Activated CD4-positive, alpha-beta memory T cell treated with anti-CD3 and anti-CD28 coated beads for 36 hours (primary cell): ENCODE measurements around the gene DLG1. TPM values are rescaled to one million over a fixed set of nuclear protein-coding genes. Genes with fewer than 3 reads are reported as not detected.
A peak's percentile ranks its signal among the peaks of the same experiment; 100 is the strongest.

Experiments
- CTCF ChIA-PET: fragments of 350-600 bp; sonication (Branson Sonifier 250); formaldehyde crosslinking; loops from one replicate; lab custom pipeline; 2021; ENCODE audit warnings: antibody characterized with exemption, inconsistent platforms; lab: Charles Lee
- POLR2A ChIA-PET: fragments of 350-600 bp; sonication (Branson Sonifier 250); formaldehyde crosslinking; loops from one replicate; lab custom pipeline; 2021; ENCODE audit warnings: antibody characterized with exemption; lab: Charles Lee
- DNase-seq: peaks from one replicate; pipeline ENCODE4 v3.0.0-alpha.2; 2020
- H3K27ac Mint-ChIP-seq: one replicate; pipeline ENCODE4 v1.8.0; 2021; ENCODE audit warnings: mixed read lengths
- H3K27me3 Mint-ChIP-seq: one replicate; pipeline ENCODE4 v1.8.0; 2021; ENCODE audit warnings: mixed read lengths
- H3K36me3 Mint-ChIP-seq: one replicate; pipeline ENCODE4 v1.8.0; 2021; ENCODE audit warnings: mixed read lengths
- H3K4me1 Mint-ChIP-seq: one replicate; pipeline ENCODE4 v1.8.0; 2021; ENCODE audit warnings: low read depth, mixed read lengths
- H3K4me3 Mint-ChIP-seq: one replicate; pipeline ENCODE4 v1.8.0; 2021; ENCODE audit warnings: mild to moderate bottlenecking, mixed read lengths
- H3K9me3 Mint-ChIP-seq: one replicate; pipeline ENCODE4 v1.8.0; 2021; ENCODE audit warnings: mixed read lengths
- intact Hi-C: fragments of 100-400 bp; cut with micrococcal nuclease; formaldehyde crosslinking; loops from one replicate; pipeline ENCODE4 v1.15.1; 2023
- total RNA-seq, 2 experiments: library from RNA; stranded (reverse); gene quantifications; one replicate each; pipeline ENCODE4 v1.2.3, GENCODE V29; 2021

DLG1 gene
- total RNA-seq, 2 experiments from 2014 or later: 52.6 to 53.3 TPM

DNA sequence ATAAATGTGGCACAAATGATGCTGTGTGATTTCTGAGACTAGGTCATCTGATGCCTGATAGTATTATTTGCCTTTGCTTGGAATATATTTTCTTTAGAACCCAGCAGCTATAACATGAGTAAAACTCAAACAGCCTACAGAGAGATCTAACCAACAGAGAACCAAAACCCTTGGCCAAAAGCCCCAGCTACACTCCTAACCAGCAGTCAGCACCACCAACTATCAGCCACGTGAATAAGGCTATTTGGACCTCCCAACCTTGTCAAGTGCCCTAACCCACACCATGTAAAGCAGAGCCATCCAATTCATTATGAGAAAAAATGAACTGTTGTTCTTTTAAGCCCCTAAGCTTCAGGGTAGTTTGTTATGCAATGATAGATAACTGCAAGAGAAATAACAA is 154.2 kb downstream of the DLG1 start:
- CTCF ChIA-PET: no interaction called here
- Mint-ChIP-seq H3K27me3 (no peaks in the 10 kb centered on the region), H3K4me1 (peaks cover 13% of the 10 kb centered on the region), H3K4me3 (no peak overlapping the region), H3K36me3 (peaks cover 17% of the 10 kb centered on the region), H3K9me3 (no peaks in the 10 kb centered on the region), H3K27ac (no peak overlapping the region)
- DNase-seq: no peak
- intact Hi-C loops: no loop called here
- POLR2A ChIA-PET: no interaction called here

DNA sequence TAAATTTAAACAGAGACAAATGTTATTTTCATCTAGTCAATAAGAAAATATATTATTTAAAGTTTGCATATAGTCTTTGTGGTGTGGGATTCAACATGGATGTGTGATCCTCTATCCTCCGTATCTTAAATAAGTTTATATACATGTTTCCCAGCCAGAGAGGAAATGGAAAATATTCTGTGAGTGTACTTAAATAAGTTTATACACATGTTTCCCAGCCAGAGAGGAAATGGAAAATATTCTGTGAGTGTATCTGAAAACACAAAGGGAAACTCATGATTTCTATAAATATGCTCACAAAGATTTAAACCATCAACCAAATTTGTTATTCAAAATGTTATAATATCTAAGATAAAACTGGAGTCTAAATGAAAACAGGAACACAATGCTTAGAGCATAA is 158.8 kb downstream of the DLG1 start:
- peaks cover 7% of the 10 kb centered on the region for H3K4me1 Mint-ChIP-seq
- POLR2A ChIA-PET: no interaction called here
- DNase-seq: no peak
- H3K36me3 Mint-ChIP-seq: peaks cover 41% of the 10 kb centered on the region
- CTCF ChIA-PET: no interaction called here
- no peak overlapping the region for H3K27ac Mint-ChIP-seq
- intact Hi-C loops: no loop called here
- H3K4me3 Mint-ChIP-seq: no peak overlapping the region
- H3K27me3 Mint-ChIP-seq: no peaks in the 10 kb centered on the region
- H3K9me3 Mint-ChIP-seq: peaks cover 16% of the 10 kb centered on the region

GRCh38 chr3:197137751-197138150 is 160.7 kb downstream of the DLG1 start:
- CTCF ChIA-PET: no interaction called here
- DNase-seq: no peak

DNA sequence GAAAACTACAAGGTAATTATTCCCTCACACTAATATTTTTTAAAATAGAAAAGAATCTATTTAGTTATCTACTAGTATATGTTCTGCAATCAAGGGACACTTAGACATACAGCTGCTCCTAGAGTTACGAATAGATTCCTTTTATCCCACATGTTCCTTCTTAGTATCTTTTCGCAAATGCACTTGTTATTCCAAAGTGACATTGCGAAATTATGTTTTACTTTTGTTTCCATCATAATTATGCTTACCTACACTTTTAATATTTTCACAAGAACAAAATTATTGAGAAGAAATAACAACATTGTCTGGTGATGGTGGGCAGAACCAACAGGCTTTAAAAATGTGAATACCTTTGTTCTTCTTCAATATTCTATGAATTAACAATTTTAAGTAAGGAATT is 161.7 kb downstream of the DLG1 start:
- Mint-ChIP-seq H3K27me3 (no peaks in the 10 kb centered on the region), H3K9me3 (peaks cover 18% of the 10 kb centered on the region), H3K4me3 (no peak overlapping the region), H3K27ac (no peak overlapping the region), H3K4me1 (peaks cover 7% of the 10 kb centered on the region), H3K36me3 (peaks cover 58% of the 10 kb centered on the region)
- CTCF ChIA-PET: no interaction called here
- DNase-seq: no peak
- POLR2A ChIA-PET: no interaction called here
- intact Hi-C loops: no loop called here

More at GRCh38 chr3:197137751-197138150, 160.7 kb downstream of the DLG1 start:
- Mint-ChIP-seq H3K27me3 (no peaks in the 10 kb centered on the region), H3K4me3 (no peak overlapping the region), H3K4me1 (peaks cover 7% of the 10 kb centered on the region), H3K36me3 (peaks cover 54% of the 10 kb centered on the region), H3K27ac (no peak overlapping the region), H3K9me3 (peaks cover 18% of the 10 kb centered on the region)
- intact Hi-C loops: no loop called here
- POLR2A ChIA-PET: interaction anchor here (0.6 kb wide), 1 partner anchor 92 kb away, joined by 3 read pairs; no protein-coding TSS in a partner anchor

GRCh38 chr3:197135212-197135611 is 163.2 kb downstream of the DLG1 start:
- peak; percentile 16 for DNase-seq

DNA sequence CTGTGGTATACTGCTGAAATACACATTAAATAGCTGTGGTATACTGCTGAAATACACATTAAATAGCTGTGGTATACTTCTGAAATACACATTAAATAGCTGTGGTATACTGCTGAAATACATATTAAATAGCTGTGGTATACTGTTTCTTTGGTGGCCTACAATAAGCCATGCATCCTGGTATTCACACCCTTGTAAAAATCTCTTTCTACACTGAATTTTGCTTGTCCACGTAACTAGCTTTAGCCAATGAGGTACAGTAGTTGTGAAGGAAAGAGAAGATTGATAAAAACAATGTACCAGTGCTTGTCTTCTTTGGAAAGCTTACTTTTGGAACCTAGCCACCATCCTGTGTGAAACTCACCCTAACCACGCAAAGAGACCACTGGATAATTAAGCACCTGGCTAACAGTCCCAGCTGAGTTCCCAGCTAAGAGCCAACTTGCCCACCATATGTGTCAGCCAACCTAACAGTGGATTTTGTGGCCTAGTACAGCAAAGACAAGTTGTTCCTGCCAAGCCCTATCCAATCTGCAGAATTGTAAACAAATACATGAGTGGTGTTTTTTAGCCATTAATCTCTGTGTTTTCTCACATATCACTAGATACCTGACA is 165.4 kb downstream of the DLG1 start:
- POLR2A ChIA-PET: no interaction called here
- DNase-seq: no peak
- H3K27ac Mint-ChIP-seq: no peak overlapping the region
- no peak overlapping the region for H3K4me3 Mint-ChIP-seq
- peaks cover 56% of the 10 kb centered on the region for H3K36me3 Mint-ChIP-seq
- CTCF ChIA-PET: interaction anchor here (1.2 to 1.3 kb wide), 2 partner anchors 53 to 104 kb away, joined by 3 read pairs; partner anchors contain the start of gene MELTF
- H3K27me3 Mint-ChIP-seq: no peaks in the 10 kb centered on the region
- no peaks in the 10 kb centered on the region for H3K4me1 Mint-ChIP-seq
- intact Hi-C loops: no loop called here
- H3K9me3 Mint-ChIP-seq: peaks cover 18% of the 10 kb centered on the region

More at GRCh38 chr3:197135212-197135611, 163.2 kb downstream of the DLG1 start:
- peaks cover 6% of the 10 kb centered on the region for H3K4me1 Mint-ChIP-seq
- no peak overlapping the region for H3K27ac Mint-ChIP-seq
- POLR2A ChIA-PET: no interaction called here
- H3K9me3 Mint-ChIP-seq: peaks cover 18% of the 10 kb centered on the region
- no peaks in the 10 kb centered on the region for H3K27me3 Mint-ChIP-seq
- CTCF ChIA-PET: no interaction called here
- H3K36me3 Mint-ChIP-seq: peaks cover 58% of the 10 kb centered on the region
- H3K4me3 Mint-ChIP-seq: no peak overlapping the region
- intact Hi-C loops: no loop called here

DNA sequence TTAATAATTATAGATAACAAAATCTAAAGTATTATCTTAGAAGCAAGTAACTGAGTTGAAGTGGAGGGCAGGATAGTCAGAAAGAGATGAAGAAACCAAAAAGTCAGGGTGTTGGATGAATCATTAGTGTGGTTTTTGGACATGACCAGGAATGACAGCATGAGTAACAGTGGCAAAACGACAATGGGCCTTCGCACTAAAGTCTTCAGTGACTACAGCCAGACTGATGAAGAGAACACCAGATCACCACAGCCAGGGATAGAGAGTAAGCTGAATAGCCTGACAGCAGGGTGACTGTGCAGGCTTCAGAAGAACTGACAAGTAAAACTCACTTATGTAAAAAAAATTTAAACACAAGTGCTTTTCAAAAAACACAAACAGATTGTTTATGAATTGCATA is 172.8 kb downstream of the DLG1 start:
- peaks cover 12% of the 10 kb centered on the region for H3K36me3 Mint-ChIP-seq
- ChIA-PET CTCF (no interaction called here), POLR2A (no interaction called here)
- no peaks in the 10 kb centered on the region for H3K27me3 Mint-ChIP-seq
- H3K4me3 Mint-ChIP-seq: no peak overlapping the region
- H3K9me3 Mint-ChIP-seq: no peaks in the 10 kb centered on the region
- H3K4me1 Mint-ChIP-seq: no peaks in the 10 kb centered on the region
- H3K27ac Mint-ChIP-seq: no peak overlapping the region
- DNase-seq: peak; percentile 14
- intact Hi-C loops: no loop called here

- no peak overlapping the region for H3K4me3 Mint-ChIP-seq
- intact Hi-C loops: no loop called here
- DNase-seq: no peak
- H3K27me3 Mint-ChIP-seq: no peaks in the 10 kb centered on the region
- ChIA-PET CTCF (no interaction called here), POLR2A (no interaction called here)
- H3K27ac Mint-ChIP-seq: no peak overlapping the region
- no peaks in the 10 kb centered on the region for H3K9me3 Mint-ChIP-seq
- peaks cover 12% of the 10 kb centered on the region for H3K36me3 Mint-ChIP-seq
- no peaks in the 10 kb centered on the region for H3K4me1 Mint-ChIP-seq
These were observed 173.7 kb downstream of the DLG1 start for GRCh38 chr3:197124713-197125112.

DNA sequence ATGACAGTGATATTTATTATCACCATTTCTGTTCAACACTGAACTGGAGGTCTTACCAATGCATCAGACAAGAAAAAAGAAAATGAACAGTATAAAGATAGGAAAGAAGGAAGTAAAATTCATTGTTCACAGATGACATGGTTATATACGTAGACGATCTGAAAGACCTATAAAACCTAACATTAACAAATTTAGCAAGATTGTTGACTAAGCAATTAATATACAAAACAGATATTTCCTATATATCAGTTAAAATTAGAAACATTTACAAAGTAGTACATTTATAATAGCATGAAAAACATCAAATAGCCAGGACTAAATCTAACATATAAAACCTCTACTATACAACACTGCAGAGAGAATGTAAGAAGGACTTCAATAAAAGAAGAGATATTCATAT is 176.0 kb downstream of the DLG1 start:
- intact Hi-C loops: no loop called here
- ChIA-PET CTCF (no interaction called here), POLR2A (no interaction called here)
- no peaks in the 10 kb centered on the region for H3K27me3 Mint-ChIP-seq
- no peak overlapping the region for H3K27ac Mint-ChIP-seq
- no peak overlapping the region for H3K4me3 Mint-ChIP-seq
- DNase-seq: no peak
- H3K4me1 Mint-ChIP-seq: peaks cover 2% of the 10 kb centered on the region
- H3K9me3 Mint-ChIP-seq: no peaks in the 10 kb centered on the region
- H3K36me3 Mint-ChIP-seq: peaks cover 5% of the 10 kb centered on the region

- Mint-ChIP-seq H3K36me3 (peaks cover 16% of the 10 kb centered on the region), H3K27me3 (no peaks in the 10 kb centered on the region), H3K4me3 (no peak overlapping the region), H3K9me3 (no peaks in the 10 kb centered on the region), H3K27ac (no peak overlapping the region), H3K4me1 (peaks cover 8% of the 10 kb centered on the region)
- ChIA-PET CTCF (no interaction called here), POLR2A (no interaction called here)
- intact Hi-C loops: no loop called here
- no peak for DNase-seq
These were observed 181.3 kb downstream of the DLG1 start for GRCh38 chr3:197117114-197117513.

GRCh38 chr3:197114007-197114406 is 184.4 kb downstream of the DLG1 start:
- ChIA-PET CTCF (interaction anchor here (0.6 kb wide), 1 partner anchor 91 kb away, joined by 3 read pairs; no protein-coding TSS in a partner anchor), POLR2A (no interaction called here)
- Mint-ChIP-seq H3K36me3 (peaks cover 37% of the 10 kb centered on the region), H3K4me1 (peaks cover 8% of the 10 kb centered on the region), H3K4me3 (no peak overlapping the region), H3K9me3 (no peaks in the 10 kb centered on the region), H3K27me3 (no peaks in the 10 kb centered on the region), H3K27ac (no peak overlapping the region)
- intact Hi-C loops: no loop called here
- no peak for DNase-seq

DNA sequence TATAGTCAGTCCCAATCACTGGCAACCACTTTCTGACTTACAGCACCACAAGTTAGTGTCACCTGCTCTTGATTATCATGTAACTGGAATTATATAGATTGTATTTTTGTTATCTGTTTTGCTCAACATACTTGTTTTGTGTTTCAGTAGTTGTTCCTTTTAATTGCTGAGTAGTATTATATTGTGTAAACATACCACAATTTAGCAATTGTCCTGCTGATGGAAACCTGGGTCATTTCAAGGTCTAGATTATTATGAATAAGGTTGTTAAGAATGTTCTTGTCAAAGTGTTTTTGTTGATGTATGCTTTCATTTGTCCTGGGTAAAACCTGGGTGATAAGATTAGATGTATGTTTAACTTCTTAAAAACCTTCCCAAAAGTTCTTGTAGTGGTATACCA is 186.7 kb downstream of the DLG1 start:
- no peak overlapping the region for H3K27ac Mint-ChIP-seq
- H3K4me3 Mint-ChIP-seq: no peak overlapping the region
- peaks cover 37% of the 10 kb centered on the region for H3K36me3 Mint-ChIP-seq
- H3K9me3 Mint-ChIP-seq: no peaks in the 10 kb centered on the region
- intact Hi-C loops: no loop called here
- H3K4me1 Mint-ChIP-seq: no peaks in the 10 kb centered on the region
- POLR2A ChIA-PET: no interaction called here
- no peak for DNase-seq
- CTCF ChIA-PET: interaction anchor here (1.4 kb wide), 1 partner anchor 390 kb away, joined by 3 read pairs; no protein-coding TSS in a partner anchor
- no peaks in the 10 kb centered on the region for H3K27me3 Mint-ChIP-seq

DNA sequence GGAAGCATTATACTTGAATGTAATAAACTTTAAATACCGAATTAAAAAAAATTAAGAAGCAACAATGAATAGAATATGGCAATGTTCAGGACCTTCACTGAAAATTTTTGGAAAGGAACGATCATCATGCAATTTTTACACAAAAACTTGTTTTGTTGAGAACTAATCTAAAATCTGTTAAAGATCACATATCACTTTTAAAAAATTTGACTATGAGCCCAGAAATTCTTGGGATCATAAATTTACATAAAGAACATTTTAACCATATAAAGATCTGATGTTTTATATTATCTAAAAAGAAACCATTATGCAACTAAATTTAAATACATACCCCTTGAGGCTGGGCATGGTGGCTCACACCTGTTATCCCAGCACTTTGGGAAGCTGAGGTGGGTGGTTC is 192.6 kb downstream of the DLG1 start:
- no peaks in the 10 kb centered on the region for H3K4me1 Mint-ChIP-seq
- no peaks in the 10 kb centered on the region for H3K27me3 Mint-ChIP-seq
- intact Hi-C loops: no loop called here
- H3K36me3 Mint-ChIP-seq: peaks cover 25% of the 10 kb centered on the region
- DNase-seq: no peak
- ChIA-PET POLR2A (no interaction called here), CTCF (no interaction called here)
- no peak overlapping the region for H3K27ac Mint-ChIP-seq
- H3K9me3 Mint-ChIP-seq: no peaks in the 10 kb centered on the region
- H3K4me3 Mint-ChIP-seq: no peak overlapping the region
